GM18499 (cell line): Measurements from ENCODE around the gene GGA2.
A peak's percentile ranks its signal among the peaks of the same experiment; 100 is the strongest.

Experiments used
- ATAC-seq: cut with Tn5 transposase; IDR thresholded peaks from one replicate; pipeline ENCODE4 v1.9.1; 2021; ENCODE audit warnings: moderate number of reproducible peaks; ENCODE audit not compliant: insufficient read depth, unreplicated experiment

Gene GGA2

DNA sequence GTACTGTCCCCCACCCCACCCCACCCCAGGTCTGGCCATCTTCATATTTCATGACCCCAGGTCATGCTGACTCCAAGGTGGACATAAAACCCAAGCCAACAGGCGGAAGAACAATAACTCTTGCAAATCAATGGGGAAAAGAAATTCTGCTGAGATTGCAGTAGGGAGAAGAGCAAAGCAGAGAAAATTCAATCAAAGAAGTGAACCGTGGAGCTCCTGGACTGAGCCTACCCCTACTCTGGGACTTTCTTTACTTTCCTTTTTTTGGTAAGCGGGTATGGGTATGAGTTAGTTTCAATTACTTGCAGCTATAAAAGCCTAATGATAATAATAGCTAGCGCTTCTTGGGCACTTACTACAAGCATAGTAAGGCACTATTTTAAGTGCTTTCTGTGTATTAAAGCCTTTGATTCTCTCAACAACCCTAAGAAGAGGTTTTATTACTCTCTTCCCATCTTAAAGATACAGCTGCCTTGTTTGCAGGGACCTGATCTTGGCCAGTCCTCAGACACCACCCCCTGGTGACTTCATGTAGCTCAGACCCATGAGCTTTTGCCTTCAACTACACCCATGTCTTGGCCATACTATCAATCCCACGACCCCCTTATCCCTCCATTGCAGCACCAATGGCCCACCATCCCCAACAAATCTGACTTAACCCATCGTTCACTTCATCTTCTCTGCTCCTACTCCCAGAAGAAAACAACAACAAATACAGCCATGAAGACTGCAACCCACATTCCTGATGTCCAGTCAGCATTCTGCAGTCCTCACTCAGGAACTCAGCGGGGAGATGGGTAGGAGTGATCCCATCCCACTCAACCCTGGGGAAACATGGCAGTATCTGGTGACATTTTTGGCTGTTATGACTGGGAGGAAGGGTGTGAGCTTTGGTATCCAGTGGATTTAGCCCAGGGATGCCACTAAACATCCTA lies 4.4 kb downstream of the GGA2 start:
- ATAC-seq, result no peak

DNA sequence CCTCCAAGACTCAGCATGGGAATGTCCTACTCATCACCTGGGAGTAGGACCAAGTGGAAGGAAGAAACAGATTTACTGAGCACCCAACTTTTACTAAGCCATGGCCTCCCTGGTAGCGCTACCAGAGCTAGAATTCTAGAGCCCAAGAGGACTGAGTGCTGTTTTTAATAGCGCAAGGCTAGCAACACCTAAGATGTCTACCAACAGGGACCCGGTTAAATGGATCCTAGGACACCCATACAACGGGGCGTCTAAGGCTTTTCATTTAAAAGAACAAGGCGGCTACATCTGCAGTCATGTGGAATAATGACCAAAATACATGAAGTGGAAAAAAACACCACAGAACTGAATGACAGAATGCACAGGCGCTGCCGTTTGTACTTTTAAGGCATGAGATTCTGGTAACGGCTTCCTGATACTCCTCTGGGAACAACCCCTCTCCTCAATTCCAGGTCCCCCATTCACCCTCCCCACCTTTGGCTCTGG lies 5.1 kb downstream of the GGA2 start:
- ATAC-seq, result no peak

DNA sequence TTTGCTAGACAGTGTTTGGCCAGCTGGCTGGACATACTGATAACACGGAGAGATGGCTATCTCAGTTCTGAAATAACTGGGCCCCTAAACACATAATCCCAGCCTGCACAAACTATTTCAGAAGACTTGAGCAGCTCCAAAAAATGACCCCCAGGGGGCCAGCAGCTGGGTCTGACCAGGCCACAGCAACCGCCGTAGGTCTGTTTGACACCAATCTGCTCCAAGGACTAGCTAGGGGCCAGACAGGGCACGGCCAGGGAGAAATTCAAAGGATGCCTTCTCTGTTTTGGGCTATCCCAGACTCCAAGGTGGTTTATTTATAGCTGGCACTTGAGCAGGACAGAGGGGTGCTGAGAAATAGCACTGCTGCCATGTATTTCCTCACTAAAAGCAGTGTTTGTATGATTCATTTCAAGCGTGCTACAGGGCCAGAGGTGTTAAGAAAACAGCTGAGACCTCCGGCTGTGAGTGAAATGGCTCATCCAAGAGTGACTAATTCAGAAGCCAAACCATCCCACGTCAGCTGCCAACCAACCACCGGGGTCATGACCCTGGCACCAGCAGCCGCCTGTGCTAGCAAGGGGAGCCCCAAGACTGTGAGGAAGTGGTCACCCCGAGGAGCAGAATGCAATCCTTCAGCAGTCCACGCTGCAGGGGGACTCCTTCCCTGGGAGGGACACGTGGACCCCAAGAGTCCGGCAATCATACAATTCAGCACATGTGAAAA lies 5.7 kb downstream of the GGA2 start:
- ATAC-seq, result peak; percentile 68

DNA sequence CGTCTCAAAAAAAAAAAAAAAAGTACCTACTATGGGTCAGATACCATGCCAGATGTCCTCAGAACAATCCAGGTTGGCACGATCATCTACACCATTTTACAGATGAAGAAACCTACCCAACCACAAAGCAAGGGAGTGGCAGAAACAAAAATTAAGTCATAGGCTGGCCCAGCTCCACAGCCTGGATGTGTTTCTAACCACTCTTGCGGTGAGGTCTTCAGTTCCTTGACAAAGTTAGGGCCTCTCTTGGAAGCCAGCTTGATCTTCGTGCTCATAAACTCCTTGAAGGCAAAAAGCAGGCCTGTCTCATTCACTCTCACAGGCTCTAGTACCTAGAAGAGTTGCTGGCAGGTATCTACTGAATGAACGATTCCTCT lies 6.2 kb downstream of the GGA2 start:
- ATAC-seq, result no peak

DNA sequence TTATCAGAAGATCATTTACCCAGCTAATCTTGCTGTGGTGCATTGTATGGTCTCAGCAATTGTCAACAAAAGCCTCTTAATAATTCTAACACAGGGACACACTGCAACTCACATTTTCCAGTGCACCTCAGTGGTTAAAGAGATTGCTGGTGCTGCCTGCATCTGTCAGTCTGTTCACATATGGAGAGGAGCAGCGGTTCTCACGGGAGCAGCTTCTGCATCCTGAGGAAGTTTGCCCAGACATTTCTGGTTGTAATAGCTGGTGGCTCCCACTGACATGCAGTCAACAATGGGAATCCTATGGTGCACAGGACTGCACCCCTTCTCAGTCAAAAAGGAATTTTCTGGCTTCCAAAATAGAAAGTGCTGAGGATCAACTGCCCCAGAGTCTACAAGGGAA lies 7.8 kb downstream of the GGA2 start:
- ATAC-seq, result no peak

DNA sequence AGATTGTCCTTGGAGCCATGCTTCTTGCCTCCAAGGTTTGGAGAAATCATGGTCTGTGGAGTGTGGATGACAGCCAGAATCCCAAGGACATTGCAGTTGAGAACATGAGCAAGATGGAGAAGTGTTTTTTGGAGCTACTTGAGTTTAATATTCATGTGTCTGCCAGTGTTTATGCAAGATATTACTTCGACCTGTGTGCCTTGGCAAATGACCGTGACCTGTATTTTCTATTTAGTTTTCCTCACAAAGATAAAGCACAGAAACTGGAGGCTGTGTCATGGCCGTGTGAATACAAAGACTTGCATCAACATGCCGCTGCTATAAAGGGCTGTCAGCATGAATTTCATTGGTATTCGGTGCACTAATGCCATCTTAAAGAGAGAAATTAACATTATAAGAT lies 9.0 kb downstream of the GGA2 start:
- ATAC-seq, result no peak

DNA sequence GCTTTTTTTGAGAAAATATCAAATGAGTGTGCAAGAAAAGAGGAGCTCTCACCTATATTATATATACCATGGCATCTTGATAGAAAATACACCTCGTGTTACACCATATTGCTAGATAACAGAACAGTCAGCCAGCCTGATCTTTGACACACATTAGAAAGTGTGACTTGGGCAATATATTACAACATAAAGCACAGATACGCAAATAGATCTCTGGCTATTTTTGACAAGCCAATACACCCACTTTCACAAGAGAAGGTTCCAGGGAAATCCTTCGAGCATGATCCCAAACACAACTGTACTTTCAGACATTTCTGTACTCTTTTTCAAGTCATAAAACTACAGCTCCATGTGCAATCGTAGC lies 9.4 kb downstream of the GGA2 start:
- no peak for ATAC-seq

DNA sequence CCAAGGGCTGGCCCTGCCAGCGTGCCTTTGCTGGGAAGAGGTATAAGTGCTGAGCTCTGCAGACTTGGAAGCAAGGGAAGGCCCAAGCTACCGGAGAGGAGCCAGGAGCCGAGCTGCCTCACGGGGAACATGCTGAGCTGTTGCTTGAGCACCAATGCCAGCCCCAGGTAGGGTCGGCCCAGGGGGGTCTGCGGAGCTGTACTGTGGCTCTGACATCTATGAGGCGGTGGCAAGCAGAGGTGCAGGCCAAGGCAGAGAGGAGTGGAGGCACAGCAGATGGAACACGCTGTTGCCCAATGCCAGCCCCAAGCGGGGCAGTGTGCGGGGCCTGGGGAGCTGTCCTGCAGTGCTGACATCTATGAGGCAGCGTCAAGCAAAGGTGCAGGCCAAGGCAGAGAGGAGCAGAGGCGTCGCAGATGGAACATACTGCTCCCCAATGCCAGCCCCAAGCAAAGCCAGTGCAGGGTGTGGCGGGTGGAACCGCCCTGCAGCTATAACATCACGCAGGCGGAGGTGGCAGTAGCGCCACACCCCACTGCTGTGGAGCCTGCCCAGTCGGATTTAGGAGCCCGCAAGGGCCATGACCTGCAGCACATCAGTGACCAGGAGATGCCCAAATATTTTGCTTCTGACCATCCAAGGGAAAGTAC lies 10.0 kb downstream of the GGA2 start:
- ATAC-seq, result no peak

DNA sequence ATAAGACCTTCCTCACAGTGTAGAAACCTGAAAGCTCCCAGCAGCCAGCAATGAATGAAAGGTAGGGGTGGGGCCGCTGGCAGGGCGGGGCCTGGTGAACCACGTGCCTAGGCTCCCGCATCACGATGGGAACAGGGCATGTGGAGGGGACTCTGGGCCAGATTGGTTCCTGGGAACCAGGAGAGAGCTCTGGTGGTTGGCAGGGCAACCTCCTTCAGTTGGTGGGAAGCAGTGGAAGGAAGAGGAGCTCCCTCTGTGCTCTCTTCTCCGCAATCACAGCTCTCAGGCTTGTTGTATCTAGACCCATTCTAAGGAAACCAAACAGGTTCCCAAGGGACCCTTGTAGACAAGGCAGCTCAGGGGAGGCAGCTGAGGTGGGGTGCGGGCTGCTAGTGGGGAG lies 10.5 kb downstream of the GGA2 start:
- ATAC-seq, result no peak

DNA sequence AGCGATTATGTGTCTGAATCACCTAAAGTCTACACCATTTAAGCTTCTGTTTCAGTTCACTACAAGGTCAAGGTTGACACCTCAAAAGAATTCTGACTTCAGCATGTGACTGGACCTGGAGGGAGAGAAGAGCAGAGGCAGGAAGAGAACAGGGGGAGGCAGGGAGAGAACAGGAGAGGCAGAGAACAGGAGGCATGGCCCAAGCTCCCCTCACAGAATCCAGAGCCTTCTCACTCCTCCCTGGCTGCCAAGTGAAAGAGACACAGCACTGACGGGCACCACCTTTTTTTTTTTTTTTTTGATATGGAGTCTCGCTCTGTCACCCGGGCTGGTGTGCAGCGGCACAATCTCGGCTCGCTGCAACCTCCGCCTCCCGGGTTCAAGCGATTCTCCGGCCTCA lies 11.4 kb downstream of the GGA2 start:
- ATAC-seq, result no peak

DNA sequence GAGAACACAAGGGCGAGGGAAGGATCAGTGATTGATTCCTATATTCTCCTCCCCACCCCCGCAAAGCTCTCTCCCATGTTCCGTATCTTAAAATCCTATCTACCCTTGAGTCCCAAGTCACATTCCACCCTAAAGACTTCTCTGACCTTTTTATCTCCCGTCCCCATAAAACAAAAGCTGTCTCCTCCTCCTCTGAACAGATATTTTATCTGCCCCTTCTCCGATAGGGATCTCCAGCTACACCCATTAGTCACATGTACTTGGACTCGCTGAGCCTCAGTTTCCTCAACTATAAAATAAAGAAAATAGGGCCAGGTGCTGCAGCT lies 12.8 kb downstream of the GGA2 start:
- no peak for ATAC-seq

DNA sequence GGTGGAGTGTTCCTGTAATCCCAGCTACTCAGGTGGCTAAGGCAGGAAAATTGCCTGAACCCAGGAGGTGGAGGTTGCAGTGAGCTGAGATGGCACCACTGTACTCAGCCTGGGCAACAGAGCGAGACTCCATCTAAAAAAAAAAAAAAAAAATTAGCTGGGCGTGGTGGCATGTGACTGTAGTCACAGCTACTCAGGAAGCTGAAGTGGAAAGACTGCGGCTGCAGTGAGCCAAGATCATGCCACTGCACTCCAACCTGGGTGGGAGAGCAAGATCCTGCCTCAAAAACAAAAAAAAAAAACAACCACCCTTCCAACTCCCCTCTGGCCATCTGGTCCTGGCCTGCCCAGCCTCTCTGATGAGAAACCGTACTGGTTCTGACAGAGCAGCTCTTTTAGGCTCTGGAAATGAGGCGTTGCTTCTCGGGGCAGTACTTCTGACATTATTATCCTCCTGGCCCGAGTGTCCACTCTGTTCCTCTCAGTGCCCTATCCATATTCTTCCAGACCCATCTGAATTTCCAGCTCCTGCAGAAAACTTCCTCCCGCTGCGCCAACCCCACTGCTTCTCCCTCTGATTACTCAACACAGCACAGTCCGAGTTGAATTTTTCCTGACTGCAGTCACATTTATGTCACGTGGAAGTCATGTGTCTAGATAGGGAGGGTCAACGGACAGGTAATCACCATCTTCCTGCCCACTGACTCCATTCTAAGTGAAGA lies 13.3 kb downstream of the GGA2 start:
- ATAC-seq, result no peak

DNA sequence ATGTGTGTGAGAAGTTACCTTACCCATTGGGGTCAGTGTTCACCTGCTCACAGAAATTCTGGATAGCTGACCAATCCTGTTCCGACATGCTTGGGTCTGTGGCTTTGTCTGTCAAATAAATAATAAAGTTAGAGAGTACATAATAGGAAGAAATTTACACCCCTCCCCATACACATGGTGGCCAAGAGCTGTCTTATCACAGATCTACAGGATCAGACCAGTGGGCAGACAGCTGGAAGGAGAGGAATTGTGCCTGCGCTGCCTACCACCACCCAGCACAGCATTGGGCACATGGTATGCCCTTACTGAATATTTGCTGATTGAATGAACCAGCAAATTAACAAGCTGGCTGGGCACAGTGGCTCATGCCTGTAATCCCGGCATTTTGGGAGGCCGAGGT lies 14.6 kb downstream of the GGA2 start:
- ATAC-seq, result no peak

DNA sequence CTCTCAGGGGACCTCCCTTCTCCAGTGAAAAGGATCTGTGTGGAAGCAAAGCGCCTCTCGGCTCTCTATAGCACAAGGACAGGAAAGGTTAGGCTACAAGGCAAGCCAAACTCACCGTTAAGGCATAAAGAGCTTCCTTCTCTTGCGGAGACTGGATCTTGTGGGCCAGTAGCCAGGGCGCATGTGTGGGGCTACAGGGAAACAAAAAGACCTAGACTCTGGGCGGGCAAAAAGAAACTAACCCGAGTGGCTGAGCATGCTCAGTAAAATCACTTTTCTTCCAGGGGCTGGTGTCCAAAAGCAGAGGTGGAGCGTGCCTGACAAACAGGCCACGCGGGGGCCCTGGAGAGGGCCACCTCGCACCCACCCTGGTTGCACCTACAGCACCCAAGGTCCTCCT lies 16.1 kb downstream of the GGA2 start:
- ATAC-seq, result no peak

DNA sequence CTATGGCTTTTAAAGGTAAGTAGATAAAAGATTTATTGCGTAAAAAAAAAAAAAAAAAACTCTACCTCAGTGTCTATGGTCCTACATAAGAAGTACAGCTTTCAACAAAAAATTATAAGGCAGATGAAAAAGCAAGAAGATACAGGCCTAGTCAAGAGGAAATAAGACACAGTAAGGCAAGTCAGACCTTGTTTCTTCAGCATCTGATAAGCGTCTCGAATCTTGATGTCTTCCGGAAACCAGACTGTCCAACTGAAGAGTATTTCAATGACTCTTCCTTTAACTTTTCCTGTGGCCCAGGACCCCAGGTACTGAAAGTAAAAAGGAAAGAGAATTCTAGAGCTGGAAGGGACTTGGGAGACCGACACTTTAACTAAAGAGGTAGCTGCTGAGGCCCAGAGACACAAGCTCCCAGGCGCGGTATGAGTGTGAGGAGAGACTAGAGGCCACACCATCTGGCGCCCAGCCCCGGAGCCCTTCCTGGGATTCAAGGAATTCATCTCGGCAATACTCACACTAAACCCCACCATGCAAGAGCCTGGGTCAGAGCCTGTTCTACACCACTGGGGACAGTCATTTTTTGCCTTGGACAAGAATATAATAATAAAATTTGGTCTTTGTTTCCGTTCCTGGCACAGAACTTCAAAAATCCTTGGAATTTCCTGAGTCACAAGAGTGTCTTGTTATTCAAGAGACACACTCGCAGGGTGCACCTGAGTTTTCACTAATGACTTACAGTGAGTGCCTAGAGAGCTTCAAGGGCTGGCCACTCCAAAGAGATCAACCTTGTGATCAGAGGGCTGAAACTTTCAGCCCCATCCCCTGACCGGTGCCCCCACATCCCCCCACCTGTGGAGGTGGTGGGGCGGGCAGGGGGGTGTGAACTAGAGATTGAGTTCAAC lies 18.6 kb downstream of the GGA2 start:
- ATAC-seq, result no peak

DNA sequence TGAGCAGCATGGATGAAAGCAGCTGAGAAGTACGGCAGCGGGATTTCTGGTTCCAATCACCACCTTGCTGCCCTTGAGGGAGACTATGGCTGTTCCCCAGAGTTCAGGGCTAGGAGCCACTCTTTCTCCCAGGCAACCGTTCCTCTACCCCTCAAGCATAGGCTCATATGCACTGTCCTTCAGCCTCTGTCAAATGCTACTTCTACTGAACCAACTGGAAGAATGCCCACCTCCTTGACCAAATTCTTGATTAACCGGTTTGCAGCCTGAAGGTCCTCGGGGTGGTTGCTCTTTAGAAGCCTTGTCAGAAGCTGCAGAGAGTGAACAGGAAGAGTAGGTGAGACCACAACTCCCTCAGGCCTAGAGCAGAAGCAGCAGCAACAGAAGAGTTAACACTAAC lies 23.8 kb downstream of the GGA2 start:
- no peak for ATAC-seq

DNA sequence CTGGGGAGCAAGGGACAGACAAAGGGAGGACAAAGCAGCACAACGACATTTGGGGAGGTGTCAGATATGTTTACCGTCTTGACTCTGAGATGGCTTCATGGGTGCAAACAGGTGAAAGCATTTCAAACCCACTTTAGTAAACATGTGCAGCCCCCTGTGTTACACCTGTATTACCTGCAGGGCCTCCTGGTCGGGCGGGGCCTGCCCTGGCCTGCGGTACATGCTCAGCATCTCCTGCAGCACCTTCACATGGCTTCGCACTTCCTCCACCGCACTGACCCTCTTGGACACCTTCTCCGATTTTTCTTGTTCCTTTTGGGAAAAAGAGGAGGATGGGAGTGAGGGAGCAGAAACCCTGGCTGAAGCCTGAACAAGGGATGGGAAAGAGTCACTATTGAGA lies 24.5 kb downstream of the GGA2 start:
- ATAC-seq, result no peak

DNA sequence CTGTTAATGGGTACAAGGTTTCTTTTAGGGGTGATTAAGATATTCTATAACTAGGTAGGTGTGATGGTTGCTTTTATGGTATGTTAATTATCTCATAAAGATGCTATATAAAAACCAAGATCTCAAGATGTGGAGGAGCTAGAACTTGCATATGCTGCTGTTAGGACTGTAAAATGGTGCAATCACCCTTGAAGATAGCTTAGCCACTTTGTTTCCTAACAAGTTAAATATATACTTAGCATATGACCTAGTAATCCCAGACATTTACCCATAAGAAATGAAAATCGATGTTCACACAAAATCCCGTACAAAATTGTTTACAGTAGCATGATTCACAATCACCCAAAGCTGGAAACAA lies 25.1 kb downstream of the GGA2 start:
- no peak for ATAC-seq

DNA sequence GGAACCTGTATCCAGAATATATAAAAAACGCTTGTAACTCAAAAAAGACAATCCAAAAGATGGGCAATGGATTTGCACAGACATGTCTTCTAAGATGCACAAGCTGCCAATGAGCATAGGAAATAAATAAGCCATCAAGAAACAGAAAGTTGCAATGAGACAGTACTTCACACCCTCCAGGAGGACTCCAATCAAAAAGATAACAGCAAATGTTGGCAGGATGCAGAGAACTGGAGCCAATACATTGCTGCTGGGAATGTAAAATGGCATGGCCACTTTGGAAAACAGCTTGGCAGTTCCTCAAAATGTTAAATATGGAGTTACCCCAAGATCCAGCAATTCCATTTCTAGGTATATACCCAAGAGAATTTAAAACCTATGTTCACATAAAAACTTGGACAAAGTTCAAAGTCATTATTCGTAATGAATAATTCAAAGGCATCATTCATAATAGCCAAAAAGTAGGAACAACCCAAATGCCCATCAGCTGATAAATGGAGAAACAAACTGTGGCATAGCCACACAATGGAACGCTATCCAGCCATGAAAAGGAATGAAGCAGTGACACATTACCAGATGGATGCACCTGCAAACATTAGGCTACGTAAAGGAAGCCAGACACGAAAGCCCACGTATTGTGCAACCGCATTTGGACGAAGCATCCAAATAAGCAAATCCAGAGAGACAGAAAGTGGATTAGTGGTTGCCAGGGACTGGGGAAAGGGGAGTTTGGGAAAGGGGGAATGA lies 25.6 kb downstream of the GGA2 start:
- no peak for ATAC-seq
